ENCODE data around the gene TLE4. TPM values are rescaled to one million over a fixed set of nuclear protein-coding genes. Genes with fewer than 3 reads are reported as not detected.
"Not testable (repeated sequence)": the region's sequence is repeated elsewhere in the genome, so short reads cannot be mapped to it uniquely, and the experiment has no call there.

Gene TLE4
- total RNA-seq, 1 donor from 2014 or later: 9.6 TPM

DNA sequence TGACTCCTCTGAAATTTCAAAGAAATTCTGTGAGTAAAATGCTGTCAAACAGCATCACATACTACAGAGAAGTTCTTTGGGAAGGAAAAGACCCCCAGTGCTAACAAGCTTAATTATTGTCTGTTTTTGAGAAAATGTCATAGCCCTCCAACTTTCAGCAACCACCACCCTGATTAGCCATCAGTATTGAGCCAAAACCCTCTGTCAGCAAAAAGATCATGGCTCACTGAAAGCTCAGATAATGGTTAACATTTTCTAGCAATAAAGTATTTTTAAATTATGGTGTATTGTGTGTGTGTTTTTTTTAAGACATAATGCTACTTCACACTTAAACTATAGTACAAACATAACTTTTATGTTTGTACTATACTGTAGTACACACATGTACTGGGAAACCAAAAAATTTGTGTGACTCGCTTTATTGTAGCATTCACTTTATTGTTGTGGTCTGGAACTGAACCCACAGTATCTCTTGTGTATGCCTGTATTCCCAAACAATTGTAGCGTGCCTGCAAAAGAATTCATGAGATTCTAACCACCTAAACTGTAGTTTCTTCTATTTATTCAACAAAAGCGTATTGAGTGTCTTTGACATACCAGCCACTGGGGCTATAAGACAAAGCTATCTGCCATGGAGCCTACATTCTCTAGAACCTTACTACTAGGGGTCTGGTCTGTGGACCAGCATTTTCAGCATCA, 31.6 kb downstream of the TLE4 start:
- no peak for DNase-seq (ENCODE audit: low read depth, low spot score)

DNA sequence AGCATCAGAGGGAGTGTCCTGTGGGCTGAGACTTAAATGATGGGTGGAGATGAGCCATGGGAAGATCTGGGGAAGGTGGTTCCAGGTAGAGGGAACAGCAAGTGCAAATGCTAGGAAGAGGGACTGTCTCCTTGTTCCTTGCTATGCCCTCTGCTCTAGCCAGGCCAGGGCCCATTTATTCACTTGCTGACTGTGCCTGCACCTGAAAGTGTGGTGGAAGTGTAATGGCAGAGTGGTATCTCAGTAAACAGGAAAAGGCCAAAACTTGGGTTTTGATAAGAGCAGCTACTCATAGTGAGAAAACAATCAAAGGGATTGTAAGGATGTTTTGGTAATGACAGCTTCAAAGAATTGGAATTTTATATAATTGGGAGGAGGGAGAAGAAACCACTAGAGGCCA, 32.4 kb downstream of the TLE4 start:
- no peak for DNase-seq (ENCODE audit: low read depth, low spot score)

DNA sequence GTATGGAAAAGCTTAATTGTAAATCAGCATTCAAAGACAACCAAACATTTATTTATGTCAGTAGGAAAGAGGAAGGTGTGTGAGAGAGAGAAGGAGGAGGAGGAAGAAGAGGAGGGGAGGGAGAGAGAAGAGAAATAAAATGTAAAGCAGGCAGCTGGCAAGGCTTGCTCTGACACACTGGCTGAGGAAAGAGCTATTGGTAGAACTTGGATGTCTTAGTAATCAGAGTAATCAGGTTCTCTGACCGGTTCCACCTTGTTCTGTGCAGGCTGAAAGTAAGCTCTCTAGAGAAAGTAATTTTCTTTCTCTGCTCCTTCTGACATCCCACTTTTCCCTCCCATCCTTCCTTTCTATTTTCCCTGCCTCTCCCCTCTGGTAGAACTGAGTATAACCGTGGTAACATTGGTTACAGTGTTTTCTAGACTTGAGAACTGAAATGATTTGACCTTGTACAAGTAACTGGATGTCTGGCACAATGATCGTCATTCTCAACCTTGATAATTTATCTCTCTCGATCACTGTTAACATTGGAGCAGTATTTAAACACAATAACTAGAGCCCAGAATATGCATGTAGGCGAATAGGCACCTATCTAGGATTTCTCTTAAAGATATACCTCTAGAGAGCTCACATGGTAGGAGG, 33.3 kb downstream of the TLE4 start:
- DNase-seq (ENCODE audit: low read depth, low spot score): no peak

DNA sequence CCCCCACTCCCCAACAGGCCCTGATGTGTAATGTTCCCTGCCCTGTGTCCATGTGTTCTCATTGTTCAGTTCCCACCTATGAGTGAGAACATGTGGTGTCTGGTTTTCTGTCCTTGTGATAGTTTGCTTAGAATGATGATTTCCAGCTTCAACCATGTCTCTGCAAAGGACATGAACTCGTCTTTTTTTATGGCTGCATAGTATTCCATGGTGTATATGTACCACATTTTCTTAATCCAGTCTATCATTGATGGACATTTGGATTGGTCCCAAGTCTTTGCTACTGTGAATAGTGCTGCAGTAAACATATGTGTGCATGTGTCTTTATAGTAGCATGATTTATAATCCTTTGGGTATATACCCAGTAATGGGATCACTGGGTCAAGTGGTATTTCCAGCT, 34.8 kb downstream of the TLE4 start:
- DNase-seq (ENCODE audit: low read depth, low spot score): not testable (repeated sequence)

DNA sequence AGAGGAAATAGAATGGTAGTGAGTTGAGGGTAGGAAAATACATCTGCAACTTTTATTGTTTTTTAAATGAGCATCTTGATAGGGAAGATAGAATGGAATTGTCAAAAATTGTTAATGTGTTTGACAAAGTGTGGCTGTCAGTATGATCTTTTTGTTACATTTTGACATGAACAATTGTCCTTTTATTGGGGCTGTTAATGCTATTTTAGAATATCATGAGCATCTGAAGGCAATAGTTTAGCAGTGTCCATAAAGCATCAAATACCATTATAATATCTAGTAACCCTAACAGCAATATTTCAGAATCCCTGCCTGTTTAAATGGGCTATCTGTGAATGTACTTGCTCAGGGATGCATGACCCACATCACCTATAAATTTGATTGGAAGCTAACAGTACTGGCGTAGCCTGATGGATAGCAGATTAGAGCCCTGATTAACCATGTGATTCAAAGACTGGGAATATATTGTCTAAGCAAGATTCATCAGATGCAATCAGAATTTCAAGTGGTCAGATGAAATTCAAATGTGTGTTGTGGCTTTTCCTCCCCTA, 37.8 kb downstream of the TLE4 start:
- DNase-seq (ENCODE audit: low read depth, low spot score): no peak

DNA sequence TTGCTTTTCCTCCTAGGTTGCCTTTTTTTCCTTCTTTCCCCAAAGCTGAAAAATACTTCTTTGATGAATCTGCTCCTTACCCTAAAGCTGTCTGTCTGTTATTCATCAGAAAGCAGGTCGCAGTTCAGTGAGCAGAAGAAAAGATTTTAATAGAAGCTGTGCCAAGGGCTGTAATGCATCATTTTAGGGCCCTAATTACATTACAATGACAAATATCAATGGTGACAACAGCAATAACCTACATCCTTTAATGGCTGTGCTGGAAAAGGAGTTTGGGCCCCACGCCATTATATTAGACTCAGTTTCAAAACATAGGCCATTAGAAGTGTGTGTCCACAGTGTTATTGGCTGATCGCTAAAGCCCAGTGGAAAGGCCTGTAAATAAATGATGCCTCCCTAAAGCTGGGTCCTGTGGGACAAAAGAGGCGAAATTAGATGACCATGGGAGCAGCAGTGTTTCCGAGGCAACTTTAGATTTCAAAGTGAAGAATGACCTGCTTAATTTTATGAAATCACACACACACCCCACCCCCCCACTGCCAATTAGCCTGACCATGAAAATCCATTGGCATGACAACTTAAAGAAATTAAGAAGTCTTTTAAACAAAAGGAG, 38.4 kb downstream of the TLE4 start:
- no peak for DNase-seq (ENCODE audit: low read depth, low spot score)

DNA sequence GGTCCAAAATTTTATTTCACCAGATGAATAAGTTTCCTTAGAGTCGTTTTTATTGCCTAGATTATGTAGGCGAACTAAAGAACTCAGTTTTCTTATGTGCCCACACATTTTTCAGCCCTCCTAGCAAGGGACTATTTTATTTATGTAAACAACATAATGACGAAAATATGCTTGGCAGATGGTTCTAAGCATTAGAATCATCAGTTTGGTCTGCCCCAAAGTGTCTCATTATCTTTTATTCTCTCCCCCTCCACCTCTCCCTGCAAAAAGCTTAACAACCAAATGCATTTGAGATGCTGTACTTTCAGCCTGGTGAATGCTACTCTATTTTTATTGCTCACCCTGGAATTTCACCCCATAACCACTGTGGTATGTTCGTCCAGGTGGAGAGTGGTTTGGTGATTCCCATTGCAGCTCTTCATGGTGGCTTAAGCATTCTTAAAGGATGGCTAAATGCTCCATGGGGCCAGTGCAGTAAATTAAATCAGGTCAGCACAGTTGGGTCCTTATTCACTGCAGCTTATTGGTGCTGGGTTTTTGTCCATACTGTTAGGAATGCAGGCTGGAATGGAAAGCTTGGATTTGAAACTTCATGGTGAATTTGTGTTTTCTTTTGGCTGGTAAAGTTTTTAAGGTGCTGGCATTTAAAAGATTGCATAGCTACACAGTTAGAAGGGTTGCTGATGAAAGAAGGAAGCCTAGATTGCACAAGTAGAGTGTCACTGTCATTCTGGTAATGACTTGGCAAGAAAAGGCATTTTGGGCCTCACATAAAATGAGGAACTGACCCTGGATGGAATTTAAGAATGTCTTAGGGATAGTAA, 39.2 kb downstream of the TLE4 start:
- DNase-seq (ENCODE audit: low read depth, low spot score): no peak

DNA sequence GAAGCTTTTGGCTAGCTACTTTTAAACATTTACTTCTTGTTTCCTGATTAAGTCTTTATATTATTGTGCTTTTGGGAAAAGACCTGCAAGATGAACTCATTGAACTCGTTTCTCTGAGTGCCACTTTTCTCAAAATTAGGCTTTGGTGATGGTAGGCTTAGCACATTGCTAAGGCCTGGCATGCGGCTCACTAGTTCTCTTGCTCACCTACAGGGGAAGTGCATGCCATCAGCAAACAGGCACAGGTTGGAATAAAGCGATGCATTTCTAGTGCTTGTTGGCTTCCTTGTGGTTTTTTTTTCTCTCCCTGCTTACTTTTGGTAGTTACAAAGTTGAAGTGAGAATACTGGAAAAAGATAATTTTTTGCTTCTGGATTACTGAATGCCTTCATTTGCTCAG, 41.4 kb downstream of the TLE4 start:
- DNase-seq (ENCODE audit: low read depth, low spot score): no peak

DNA sequence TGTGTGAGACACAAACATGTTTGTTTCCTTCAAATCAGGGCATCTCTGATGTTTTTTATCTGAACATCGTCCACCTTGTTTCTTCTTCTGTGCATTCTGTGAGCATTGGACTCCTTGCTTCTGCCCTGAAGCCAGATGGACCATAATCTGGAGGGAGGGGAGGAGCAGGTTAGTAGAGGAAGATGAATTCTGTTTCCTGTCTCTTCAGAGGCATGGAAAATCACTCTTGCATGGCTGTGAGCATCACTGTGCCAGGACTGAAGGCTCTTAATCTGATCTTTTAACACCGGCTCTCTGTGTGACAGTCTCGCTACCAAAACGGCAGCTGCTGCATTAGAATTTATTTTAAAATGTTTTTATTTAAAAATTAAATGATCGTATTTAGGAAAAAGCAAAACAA, 43.3 kb downstream of the TLE4 start:
- no peak for DNase-seq (ENCODE audit: low read depth, low spot score)

DNA sequence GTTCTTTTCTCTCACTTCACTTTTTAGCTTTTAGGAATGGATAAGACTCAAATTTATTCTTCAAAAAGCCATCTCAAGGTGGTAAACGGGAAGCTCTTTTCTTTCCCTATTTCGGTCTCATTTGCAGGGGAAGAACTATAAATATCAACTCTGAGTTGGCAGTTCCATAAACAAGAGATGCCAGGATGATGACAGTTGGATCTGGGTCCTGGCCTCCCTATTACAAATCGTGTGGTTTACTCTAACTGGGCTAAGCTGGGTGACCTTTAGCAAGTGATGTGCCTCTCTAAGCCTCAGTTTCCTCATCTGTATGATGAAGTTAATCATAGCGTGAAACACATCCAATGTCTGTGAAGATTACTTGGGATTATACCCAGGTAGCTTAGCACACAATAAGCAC, 44.2 kb downstream of the TLE4 start:
- no peak for DNase-seq (ENCODE audit: low read depth, low spot score)

DNA sequence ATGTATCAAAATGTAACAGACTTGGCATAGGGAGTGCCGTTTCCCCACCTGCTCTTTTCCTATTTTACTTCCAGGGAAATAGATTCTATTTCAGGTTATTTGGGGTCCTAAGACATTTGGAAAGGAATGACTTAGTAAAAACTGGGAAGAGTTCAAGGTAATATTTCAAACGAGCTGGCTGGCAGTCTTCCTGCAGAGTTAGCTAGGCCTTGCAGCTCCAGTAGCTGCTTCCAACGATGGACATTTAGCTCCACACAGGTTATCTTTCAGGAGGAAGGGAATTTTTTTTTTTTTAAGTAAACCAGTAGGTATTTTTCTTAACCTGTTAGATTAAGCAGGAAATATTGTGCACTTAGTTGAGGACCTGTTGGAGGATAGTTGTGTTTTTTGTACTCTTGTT, 45.2 kb downstream of the TLE4 start:
- DNase-seq (ENCODE audit: low read depth, low spot score): no peak

DNA sequence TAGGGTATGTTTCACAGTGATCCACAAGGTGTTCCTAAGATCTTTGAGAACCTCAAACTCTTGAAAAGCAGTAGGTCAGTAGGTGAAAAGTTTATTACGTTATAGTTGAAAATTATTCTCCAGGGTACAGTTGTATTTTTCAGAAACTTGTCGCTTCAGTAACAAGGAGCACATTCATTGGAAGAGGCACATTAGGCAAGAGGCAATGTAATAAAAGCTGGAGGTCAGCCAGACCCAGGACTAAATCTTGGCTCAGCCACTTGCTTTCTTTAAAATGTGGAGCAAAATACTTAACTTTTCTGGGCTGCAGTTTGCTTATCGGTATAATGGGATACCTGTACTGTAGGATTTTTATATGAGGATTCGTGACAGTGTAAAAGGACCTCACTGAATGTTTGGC, 45.6 kb downstream of the TLE4 start:
- DNase-seq (ENCODE audit: low read depth, low spot score): no peak

DNA sequence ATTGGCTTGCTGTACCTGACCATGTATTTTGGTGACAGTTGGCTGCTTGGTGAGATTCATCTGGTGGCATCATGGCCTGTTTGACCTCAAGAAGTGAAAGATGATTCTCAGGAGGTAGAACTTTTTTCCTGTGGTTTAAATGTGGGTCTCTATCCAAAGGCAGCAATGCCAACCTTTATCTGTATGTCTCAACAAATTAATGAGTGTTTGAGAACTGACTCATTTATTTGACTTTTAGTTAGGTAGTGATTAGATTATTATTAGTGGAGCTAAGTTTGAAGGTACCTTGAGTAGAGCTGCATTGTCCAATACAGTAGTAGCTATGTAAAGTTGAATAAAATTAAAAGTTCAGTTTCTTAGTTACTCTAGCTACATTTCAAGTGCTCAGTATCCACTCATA, 48.2 kb downstream of the TLE4 start:
- no peak for DNase-seq (ENCODE audit: low read depth, low spot score)

DNA sequence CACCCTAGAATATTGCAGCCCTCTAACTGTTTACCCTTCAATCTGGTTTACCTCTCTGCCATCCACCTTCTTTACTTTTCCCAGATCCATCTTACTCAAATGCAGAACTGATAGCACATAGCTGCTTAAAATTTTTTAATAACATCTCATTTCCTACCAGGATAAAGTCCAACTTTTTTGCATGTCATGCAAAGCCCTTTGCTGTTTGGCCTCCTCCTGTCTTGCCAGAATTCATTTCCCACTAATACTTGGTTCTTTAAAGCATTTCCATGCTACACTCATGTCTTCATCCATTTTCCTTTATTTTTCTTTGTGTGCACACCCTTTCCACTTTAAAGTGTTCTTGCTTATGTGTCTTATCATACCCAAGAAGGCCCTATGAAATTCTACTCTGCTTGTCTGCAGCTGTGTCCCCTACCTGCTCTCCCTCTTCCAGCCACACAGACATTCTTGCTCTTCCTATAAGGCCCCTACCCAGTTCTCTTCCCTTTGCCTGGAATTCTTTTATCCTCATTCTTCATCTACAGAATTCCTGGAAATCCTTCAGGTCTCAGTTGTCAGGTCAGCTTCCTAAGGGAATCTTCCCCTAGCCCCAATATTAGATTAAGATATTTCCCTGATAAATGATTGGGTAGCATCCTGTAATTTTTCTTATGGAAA, 50.3 kb downstream of the TLE4 start:
- no peak for DNase-seq (ENCODE audit: low read depth, low spot score)

DNA sequence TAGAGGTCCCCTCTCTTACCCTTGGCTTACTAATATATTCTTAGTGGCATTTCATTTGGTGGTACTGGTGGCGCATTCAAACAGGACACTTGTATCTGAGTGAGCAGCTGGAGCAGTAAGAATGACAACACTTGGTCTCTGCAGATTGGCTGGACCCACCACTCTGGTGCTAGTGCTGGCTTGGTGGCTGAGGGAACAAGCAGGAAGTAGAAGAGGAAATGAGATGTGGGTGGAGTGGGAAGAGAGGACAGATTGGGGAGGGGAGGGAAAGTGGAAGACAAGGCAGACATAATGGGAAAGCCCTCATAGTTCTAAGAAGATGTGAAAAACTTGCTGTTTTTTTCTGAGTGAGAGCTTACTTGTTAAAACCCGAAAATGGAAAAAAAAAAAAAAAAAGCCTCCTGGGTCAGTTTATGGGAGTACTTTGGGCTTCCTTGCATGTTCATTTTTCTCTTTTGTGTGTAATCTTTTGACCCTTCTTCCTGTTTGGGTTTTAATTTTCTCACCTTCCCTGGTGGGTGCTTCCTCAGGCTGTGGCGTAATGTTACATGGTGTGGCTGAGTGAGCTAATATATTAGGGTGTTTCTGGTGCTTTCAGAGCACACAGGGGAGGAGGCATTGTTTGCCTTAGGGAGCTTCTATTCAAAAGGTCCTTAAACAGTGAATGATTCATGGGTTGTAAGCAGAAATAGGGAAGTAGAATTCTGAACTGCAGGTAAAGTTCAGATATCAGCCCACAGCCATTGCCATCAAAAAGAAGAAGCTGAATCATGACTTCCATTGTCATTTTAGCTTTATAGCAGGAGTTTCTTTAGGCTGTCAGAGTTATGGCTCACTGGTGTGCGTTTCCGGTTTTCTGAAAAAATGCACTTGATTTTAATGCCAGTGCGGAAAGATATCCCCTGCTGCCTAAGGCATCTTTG, 52.3 kb downstream of the TLE4 start:
- no peak for DNase-seq (ENCODE audit: low read depth, low spot score)

DNA sequence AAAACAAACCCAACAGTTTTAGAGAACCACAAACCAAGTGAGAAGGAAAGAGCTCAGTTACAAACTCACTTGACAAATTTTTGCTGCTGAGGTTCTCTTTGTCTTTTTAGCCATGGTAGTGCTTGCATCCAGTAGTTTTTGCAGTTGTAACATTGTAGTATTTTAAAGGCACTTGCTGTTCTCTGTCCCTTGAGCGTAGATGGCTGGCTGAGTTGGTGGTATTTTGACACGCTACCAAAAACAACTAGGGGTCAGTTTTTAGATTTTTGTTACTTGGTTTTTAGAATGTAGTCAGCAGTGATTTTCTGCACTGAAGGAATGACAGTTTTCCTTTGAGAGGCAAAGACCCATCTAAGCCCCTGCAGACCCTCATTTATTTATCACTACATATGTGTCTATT, 58.0 kb downstream of the TLE4 start:
- DNase-seq (ENCODE audit: low read depth, low spot score): no peak

DNA sequence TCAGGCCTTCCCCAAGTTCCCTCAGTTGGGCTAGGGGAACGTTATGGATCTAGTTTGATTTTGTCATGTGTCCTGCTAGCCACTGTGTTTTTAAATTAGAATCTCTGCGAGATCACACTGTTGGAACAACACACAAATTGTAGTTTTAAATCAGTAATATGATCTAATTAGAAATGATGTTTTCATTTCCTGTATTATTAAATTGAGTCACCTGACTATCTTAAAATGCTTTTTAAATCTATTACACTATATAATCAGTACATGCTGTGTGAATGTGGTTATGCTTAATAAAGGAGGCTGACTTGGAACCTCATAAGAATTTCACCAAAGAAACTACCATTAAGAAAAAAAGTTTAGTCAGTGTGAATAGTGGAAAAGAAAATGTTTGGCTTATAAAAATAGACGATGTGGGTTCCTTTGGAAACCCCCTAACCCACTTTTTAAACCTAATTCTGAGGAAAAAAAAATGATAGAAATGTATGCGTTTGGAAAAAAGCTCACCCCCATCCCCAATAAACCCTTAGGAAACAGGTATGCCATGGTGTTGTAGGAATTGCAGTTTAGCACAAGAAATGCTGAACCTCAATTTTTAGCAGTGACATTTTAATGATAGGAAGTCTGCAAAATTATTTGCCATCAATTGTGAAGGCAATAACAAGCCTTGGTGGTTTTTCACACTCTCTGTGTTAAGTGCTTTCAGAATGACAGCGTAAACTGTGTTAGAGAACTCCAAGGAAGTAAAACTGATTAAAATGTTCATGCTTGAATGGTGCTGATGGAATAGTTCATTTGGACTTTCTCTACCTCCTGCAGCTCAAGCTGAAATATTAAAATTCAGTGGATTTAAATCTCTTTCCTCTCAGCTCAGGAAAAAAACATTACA, 59.0 kb downstream of the TLE4 start:
- DNase-seq (ENCODE audit: low read depth, low spot score): no peak

DNA sequence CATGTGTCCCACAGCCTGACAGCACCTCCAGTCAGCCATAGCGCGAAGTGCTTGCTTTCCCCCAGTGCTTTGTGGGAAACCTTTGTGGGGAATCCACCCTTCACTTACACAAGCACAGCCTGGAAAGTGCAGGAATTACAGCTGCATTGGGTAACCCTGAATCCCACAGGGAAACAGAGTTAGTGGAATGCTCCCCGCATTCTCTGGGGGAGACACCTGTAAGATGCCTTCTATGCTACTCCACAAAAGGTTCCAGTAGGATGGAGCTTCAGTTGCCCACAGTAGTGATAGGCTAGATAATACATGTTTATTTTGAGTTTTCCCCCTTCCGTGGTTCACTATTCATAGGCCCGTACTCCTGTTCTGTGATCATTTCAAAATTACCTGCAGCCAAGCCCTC, 60.3 kb downstream of the TLE4 start:
- DNase-seq (ENCODE audit: low read depth, low spot score): no peak

DNA sequence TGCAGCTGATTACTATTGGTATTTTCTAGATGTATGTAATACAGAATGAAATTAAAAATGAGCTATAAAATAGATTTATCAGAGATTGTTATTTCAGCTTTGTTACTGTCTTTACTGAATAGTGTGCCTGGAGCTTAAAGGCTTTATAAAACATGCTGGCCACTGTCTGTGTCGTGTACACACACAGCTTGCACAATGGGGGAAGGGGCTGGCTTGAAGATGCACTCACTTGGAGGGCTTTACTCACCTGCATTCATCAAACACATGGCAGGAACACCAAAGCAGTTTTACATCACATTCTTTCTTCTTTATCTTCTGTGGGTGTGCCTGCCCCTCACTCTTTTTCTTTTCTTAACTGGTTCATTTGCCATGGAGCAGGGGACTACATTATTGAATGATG, 60.9 kb downstream of the TLE4 start:
- no peak for DNase-seq (ENCODE audit: low read depth, low spot score)
